IMR-90 (cell line): ENCODE results near the gene ALK. TPM values are rescaled to one million over a fixed set of nuclear protein-coding genes. Genes with fewer than 3 reads are reported as not detected.

ENCODE experiments used
- ATAC-seq: fragments of 200-7000 bp; cut with Tn5 transposase; 2 replicates; pipeline ENCODE4 v1.9.1; 2020; ENCODE audit warnings: low read depth, mild to moderate bottlenecking, moderate library complexity
- BruUV-seq: library from RNA; stranded (reverse); fragments of 400-500 nt; replicated peaks from 2 replicates; lab custom pipeline; 2021; lab: Mats Ljungman, UMichigan
- CTCF ChIA-PET: fragments of 300-600 bp; formaldehyde crosslinking; extraction: SDS; loops from one replicate; lab custom pipeline; 2021; ENCODE audit warnings: antibody characterized with exemption; lab: Yijun Ruan, JAX
- POLR2A ChIA-PET: fragments of 300-600 bp; sonication (Branson Sonifier 250); formaldehyde crosslinking; loops from one replicate; lab custom pipeline; 2022; ENCODE audit warnings: antibody characterized with exemption; ENCODE audit not compliant: unreplicated experiment; lab: Charles Lee
- DNase-seq: peaks from one replicate; pipeline ENCODE4 v3.0.0; 2013
- H2AFZ ChIP-seq: replicated peaks from 2 replicates; pipeline ENCODE3; 2013; ENCODE audit warnings: low read length, mild to moderate bottlenecking; ENCODE audit not compliant: poor library complexity
- H2AK5ac ChIP-seq: 2 replicates; pipeline ENCODE4 v1.6.1; 2013; ENCODE audit warnings: low read depth, low read length, inconsistent platforms
- H2AK9ac ChIP-seq: replicated peaks from 2 replicates; pipeline ENCODE3; 2013; ENCODE audit warnings: mild to moderate bottlenecking, low read depth, low read length, moderate library complexity; ENCODE audit not compliant: poor library complexity
- H2BK120ac ChIP-seq: 2 replicates; pipeline ENCODE4 v1.6.1; 2013; ENCODE audit warnings: low read depth, low read length, inconsistent platforms
- H2BK15ac ChIP-seq: 3 replicates; pipeline ENCODE4 v1.6.1; 2013; ENCODE audit warnings: low read depth, low read length, inconsistent platforms
- H2BK20ac ChIP-seq: 2 replicates; pipeline ENCODE4 v1.6.1; 2013; ENCODE audit warnings: low read depth, mild to moderate bottlenecking, inconsistent platforms, low read length, moderate library complexity
- H2BK5ac ChIP-seq: 2 replicates; pipeline ENCODE4 v1.6.1; 2013; ENCODE audit warnings: mild to moderate bottlenecking, low read depth, low read length, inconsistent platforms; ENCODE audit not compliant: poor library complexity, severe bottlenecking
- H3K14ac ChIP-seq: replicated peaks from 2 replicates; pipeline ENCODE4 v1.6.1; 2013; ENCODE audit warnings: low read depth, low read length, inconsistent platforms
- H3K18ac ChIP-seq: 2 replicates; pipeline ENCODE4 v1.6.1; 2013; ENCODE audit warnings: low read depth, low read length, control low read depth
- H3K23ac ChIP-seq: 2 replicates; pipeline ENCODE4 v1.6.1; 2013; ENCODE audit warnings: low read depth, low read length, inconsistent platforms
- H3K27ac ChIP-seq: 2 replicates; pipeline ENCODE4 v1.5.1; 2013; ENCODE audit warnings: mild to moderate bottlenecking, control low read depth, low read length; ENCODE audit not compliant: insufficient read depth
- H3K27me3 ChIP-seq: 2 replicates; pipeline ENCODE4 v1.6.1; 2013; ENCODE audit warnings: low read length; ENCODE audit not compliant: control insufficient read depth, insufficient read depth
- H3K36me3 ChIP-seq: 2 replicates; pipeline ENCODE4 v1.6.1; 2013; ENCODE audit warnings: low read length, mixed read lengths; ENCODE audit not compliant: control insufficient read depth, insufficient read depth
- H3K4ac ChIP-seq: 2 replicates; pipeline ENCODE4 v1.6.1; 2013; ENCODE audit warnings: low read depth, low read length, inconsistent platforms
- H3K4me1 ChIP-seq: 2 replicates; pipeline ENCODE4 v1.6.1; 2013; ENCODE audit warnings: low read length, mixed read lengths; ENCODE audit not compliant: control insufficient read depth, insufficient read depth
- H3K4me2 ChIP-seq: 2 replicates; pipeline ENCODE4 v1.6.1; 2013; ENCODE audit warnings: low read depth, mild to moderate bottlenecking, control low read depth, low read length, moderate library complexity
- H3K4me3 ChIP-seq: 2 replicates; pipeline ENCODE4 v1.5.1; 2013; ENCODE audit warnings: low read depth, mild to moderate bottlenecking, control low read depth, low read length, moderate library complexity; ENCODE audit not compliant: insufficient read depth
- H3K56ac ChIP-seq: 2 replicates; pipeline ENCODE4 v1.6.1; 2013; ENCODE audit warnings: low read length, inconsistent platforms; ENCODE audit not compliant: insufficient read depth; ENCODE audit errors: extremely low read depth
- H3K79me1 ChIP-seq, 2 experiments: 2 replicates each; pipeline ENCODE4 v1.6.1; 2013; ENCODE audit warnings: low read length in 2 of 2, inconsistent platforms in 1 of 2, low read depth in 1 of 2
- H3K9ac ChIP-seq: 2 replicates; pipeline ENCODE4 v1.6.1; 2013; ENCODE audit warnings: low read depth, low read length, control low read depth
- H3K9me1 ChIP-seq: 2 replicates; pipeline ENCODE4 v1.6.1; 2013; ENCODE audit warnings: low read length, inconsistent platforms; ENCODE audit not compliant: insufficient read depth
- H3K9me3 ChIP-seq: 2 replicates; pipeline ENCODE4 v1.6.1; 2013; ENCODE audit warnings: low read length; ENCODE audit not compliant: control insufficient read depth, insufficient read depth
- H4K20me1 ChIP-seq: 2 replicates; pipeline ENCODE4 v1.6.1; 2013; ENCODE audit warnings: low read length, inconsistent platforms; ENCODE audit not compliant: insufficient read depth
- H4K5ac ChIP-seq: 2 replicates; pipeline ENCODE4 v1.6.1; 2013; ENCODE audit warnings: mild to moderate bottlenecking, low read depth, low read length, control low read depth
- H4K8ac ChIP-seq, 2 experiments: 2 replicates each; pipeline ENCODE4 v1.6.1; 2013; ENCODE audit warnings: low read depth in 2 of 2, low read length in 2 of 2, control low read depth in 1 of 2, inconsistent platforms in 1 of 2
- H4K91ac ChIP-seq: 2 replicates; pipeline ENCODE4 v1.6.1; 2013; ENCODE audit warnings: low read depth, low read length, inconsistent platforms; ENCODE audit not compliant: insufficient read depth
- FOS ChIP-seq: fragments of 150-350 bp; IDR thresholded peaks from 2 replicates; pipeline ENCODE4 v1.6.1; 2016; ENCODE audit warnings: low read depth, low read length
- MAFK ChIP-seq: IDR thresholded peaks from 2 replicates; pipeline ENCODE4 v1.6.1; 2012; ENCODE audit warnings: low read depth, low read length, improper control_type of control experiment
- RAD21 ChIP-seq: IDR thresholded peaks from 2 replicates; pipeline ENCODE4 v1.6.1; 2012; ENCODE audit warnings: low read length, improper control_type of control experiment
- RCOR1 ChIP-seq: IDR thresholded peaks from 2 replicates; pipeline ENCODE4 v1.6.1; 2012; ENCODE audit warnings: mild to moderate bottlenecking, low read length, improper control_type of control experiment; ENCODE audit not compliant: insufficient replicate concordance
- WGBS, 2 experiments: methylation state at CpG; one replicate each; pipeline versions ENCODE4 v1.1.5 to v1.1.7; 2013; ENCODE audit warnings: missing lambda C conversion rate in 2 of 2; ENCODE audit not compliant: insufficient read length in 1 of 2; ENCODE audit errors: extremely low coverage in 2 of 2; 5-methylcytosine and 5-hydroxymethylcytosine counted together
- dilution Hi-C: fragments of 300-500 bp; cut with HindIII; formaldehyde crosslinking; loops from one replicate; pipeline ENCODE4 v1.14.3; 2018; ENCODE audit warnings: low sequenced_read_pairs; ENCODE audit not compliant: unreplicated experiment
- in situ Hi-C: fragments of 300-500 bp; cut with MboI; formaldehyde crosslinking; loops from 3 replicates; pipeline ENCODE4 v1.14.3; 2019; ENCODE audit warnings: low sequenced_read_pairs, inconsistent platforms, mixed read lengths
- intact Hi-C: fragments of 100-400 bp; cut with micrococcal nuclease; formaldehyde crosslinking; loops from 2 replicates; pipeline ENCODE4 v1.10.0; 2022
- polyA plus RNA-seq, 3 experiments: library from polyadenylated mRNA; depleted of rRNA; stranded (reverse); fragments of >200 nt; gene quantifications; 2 replicates each; pipeline ENCODE4 v1.2.3, GENCODE V29; 2012; ENCODE audit warnings: low replicate concordance in 1 of 3
- total RNA-seq: library from RNA; depleted of rRNA; stranded (reverse); fragments of >200 nt; gene quantifications from 2 replicates; pipeline ENCODE4 v1.2.3, GENCODE V29; 2012
- TF ChIP-seq, protein P1 (sequence below): fragments of 150-350 bp; IDR thresholded peaks from 2 replicates; pipeline ENCODE4 v1.6.1; 2017; ENCODE audit warnings: mild to moderate bottlenecking, antibody characterized with exemption, low read length, low read depth
- TF ChIP-seq, protein P2 (sequence below): fragments of 150-350 bp; IDR thresholded peaks from 2 replicates; pipeline ENCODE4 v1.6.1; 2016; ENCODE audit warnings: low read depth, mild to moderate bottlenecking, low read length, moderate library complexity, borderline replicate concordance

The ALK gene
- total and polyA plus RNA-seq, 2 of the 4 experiments (the other 2 are of a cell fraction) = not detected

DNA sequence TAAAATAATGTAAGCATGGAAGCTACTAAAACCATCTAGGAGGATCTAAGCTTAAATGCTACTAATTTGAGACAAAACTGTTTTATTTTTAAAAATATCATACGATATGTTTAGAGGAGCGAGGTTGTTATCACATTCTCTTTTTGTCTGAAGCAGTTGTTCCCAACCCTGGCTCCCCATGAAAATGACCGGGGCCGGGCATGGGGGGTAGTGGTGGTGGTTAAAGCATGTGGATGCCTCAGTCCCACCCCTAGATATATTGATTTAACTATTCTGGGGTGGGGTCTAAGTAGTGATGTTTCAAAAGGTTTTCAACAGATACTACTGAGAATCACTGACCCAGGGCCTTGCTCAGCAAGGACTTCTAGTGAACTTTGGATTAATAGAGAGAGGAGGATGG is 359.8 kb downstream of the ALK start:
- POLR2A ChIA-PET = no interaction called here
- intact Hi-C loops = no loop called here
- no peak overlapping the region for H3K56ac ChIP-seq
- H2BK20ac ChIP-seq = no peak overlapping the region
- ATAC-seq = no peak
- H2AK9ac ChIP-seq = no peak overlapping the region
- no peak overlapping the region for H4K91ac ChIP-seq
- no peak overlapping the region for H2AK5ac ChIP-seq
- dilution Hi-C loops = no loop called here
- no peaks in the 10 kb centered on the region for H3K4me1 ChIP-seq
- no peak overlapping the region for H3K18ac ChIP-seq
- CTCF ChIA-PET = no interaction called here
- H2BK5ac ChIP-seq = no peak overlapping the region
- in situ Hi-C loops = no loop called here
- H3K14ac ChIP-seq = no peak overlapping the region
- H3K23ac ChIP-seq = no peak overlapping the region
- H3K9me3 ChIP-seq = no peaks in the 10 kb centered on the region
- no peak overlapping the region for H2BK15ac ChIP-seq
- H3K9me1 ChIP-seq = no peaks in the 10 kb centered on the region
- H3K4ac ChIP-seq = no peak overlapping the region
- no peak for DNase-seq
- H4K5ac ChIP-seq = no peak overlapping the region
- WGBS, 2 experiments = no CpG with 5 or more reads among the region's 4 CpGs
- no peak overlapping the region for H3K4me3 ChIP-seq
- BruUV-seq = no TSS peak
- H2AFZ ChIP-seq = no peak overlapping the region
- H3K9ac ChIP-seq = no peak overlapping the region
- no peaks in the 10 kb centered on the region for H3K36me3 ChIP-seq
- H3K79me1 ChIP-seq = no peaks in the 10 kb centered on the region
- H3K4me2 ChIP-seq = no peak overlapping the region
- H3K27me3 ChIP-seq = peaks cover 6% of the 10 kb centered on the region
- TF ChIP-seq FOS (no peak), RCOR1 (no peak), MAFK (no peak), RAD21 (no peak)
- TF ChIP-seq, protein P1, sequence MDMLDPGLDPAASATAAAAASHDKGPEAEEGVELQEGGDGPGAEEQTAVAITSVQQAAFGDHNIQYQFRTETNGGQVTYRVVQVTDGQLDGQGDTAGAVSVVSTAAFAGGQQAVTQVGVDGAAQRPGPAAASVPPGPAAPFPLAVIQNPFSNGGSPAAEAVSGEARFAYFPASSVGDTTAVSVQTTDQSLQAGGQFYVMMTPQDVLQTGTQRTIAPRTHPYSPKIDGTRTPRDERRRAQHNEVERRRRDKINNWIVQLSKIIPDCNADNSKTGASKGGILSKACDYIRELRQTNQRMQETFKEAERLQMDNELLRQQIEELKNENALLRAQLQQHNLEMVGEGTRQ = no peak
- TF ChIP-seq, protein P2, sequence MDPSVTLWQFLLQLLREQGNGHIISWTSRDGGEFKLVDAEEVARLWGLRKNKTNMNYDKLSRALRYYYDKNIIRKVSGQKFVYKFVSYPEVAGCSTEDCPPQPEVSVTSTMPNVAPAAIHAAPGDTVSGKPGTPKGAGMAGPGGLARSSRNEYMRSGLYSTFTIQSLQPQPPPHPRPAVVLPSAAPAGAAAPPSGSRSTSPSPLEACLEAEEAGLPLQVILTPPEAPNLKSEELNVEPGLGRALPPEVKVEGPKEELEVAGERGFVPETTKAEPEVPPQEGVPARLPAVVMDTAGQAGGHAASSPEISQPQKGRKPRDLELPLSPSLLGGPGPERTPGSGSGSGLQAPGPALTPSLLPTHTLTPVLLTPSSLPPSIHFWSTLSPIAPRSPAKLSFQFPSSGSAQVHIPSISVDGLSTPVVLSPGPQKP = no peak
- no peak overlapping the region for H2BK120ac ChIP-seq
- H3K27ac ChIP-seq = no peak overlapping the region
- no peak overlapping the region for H4K8ac ChIP-seq
- no peaks in the 10 kb centered on the region for H4K20me1 ChIP-seq
